HG03558 (cell line): ENCODE results near the gene NFE2L3.
"Not testable (repeated sequence)": the region's sequence is repeated elsewhere in the genome, so short reads cannot be mapped to it uniquely, and the experiment has no call there.

Experiments used
- ATAC-seq: cut with Tn5 transposase; IDR thresholded peaks from one replicate; pipeline ENCODE4 v1.9.1; 2021; ENCODE audit warnings: moderate number of reproducible peaks; ENCODE audit not compliant: unreplicated experiment; ENCODE audit errors: extremely low read depth

Gene NFE2L3, protein sequence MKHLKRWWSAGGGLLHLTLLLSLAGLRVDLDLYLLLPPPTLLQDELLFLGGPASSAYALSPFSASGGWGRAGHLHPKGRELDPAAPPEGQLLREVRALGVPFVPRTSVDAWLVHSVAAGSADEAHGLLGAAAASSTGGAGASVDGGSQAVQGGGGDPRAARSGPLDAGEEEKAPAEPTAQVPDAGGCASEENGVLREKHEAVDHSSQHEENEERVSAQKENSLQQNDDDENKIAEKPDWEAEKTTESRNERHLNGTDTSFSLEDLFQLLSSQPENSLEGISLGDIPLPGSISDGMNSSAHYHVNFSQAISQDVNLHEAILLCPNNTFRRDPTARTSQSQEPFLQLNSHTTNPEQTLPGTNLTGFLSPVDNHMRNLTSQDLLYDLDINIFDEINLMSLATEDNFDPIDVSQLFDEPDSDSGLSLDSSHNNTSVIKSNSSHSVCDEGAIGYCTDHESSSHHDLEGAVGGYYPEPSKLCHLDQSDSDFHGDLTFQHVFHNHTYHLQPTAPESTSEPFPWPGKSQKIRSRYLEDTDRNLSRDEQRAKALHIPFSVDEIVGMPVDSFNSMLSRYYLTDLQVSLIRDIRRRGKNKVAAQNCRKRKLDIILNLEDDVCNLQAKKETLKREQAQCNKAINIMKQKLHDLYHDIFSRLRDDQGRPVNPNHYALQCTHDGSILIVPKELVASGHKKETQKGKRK

DNA sequence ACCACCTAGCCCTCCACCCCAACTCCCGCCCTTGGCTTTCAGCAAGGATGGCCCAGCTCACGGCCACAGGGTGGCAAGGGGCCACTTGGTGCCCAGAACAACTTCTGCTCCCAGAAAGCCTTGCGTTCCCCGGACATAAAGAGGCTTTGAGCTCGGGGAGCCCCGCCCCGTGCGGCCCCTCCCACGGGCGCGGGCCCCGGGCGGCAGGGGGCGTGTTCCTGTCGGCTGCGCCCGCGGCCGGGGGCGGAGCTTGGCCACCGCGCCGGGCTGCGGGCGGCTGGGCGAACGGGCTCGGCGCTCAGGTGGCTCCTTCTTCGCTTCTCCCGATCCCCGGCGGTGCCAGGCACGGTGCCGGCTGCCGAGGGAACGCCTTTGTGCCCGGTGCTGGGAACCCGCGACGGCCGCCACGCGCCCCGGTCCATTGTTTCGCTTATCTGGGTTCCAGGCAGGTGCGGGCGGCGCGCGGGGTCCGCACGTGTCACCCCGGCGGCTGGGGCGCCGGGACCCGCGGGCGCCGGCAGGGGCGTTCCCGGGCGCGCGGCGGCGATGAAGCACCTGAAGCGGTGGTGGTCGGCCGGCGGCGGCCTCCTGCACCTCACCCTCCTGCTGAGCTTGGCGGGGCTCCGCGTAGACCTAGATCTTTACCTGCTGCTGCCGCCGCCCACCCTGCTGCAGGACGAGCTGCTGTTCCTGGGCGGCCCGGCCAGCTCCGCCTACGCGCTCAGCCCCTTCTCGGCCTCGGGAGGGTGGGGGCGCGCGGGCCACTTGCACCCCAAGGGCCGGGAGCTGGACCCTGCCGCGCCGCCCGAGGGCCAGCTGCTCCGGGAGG, at the start of gene NFE2L3:
Gene NFE2L3, plus strand, starts transcription at position 246 of the 829 bp plus-strand sequence. Its CDS starts 301 bp downstream, at position 547.
- ATAC-seq, result peak; percentile 42

DNA sequence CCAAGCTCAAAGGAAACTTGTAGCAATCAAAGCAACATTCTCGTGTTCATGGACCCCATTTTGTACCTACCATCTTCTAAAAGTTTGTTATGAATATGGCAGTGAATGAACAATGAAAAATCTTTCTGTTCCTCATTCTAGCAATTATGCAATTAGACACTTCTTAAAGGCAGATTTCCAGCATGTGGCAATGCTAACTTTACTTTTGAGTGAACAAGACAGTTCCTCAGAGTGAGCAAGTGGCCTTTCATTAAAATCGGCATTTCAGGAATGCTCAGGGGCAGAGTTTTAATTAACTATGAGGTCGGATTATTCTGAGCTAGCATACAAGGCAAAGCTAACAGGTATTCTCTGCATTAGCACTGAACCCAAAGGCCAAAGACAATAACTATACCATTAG, 48.4 kb upstream of the NFE2L3 start:
- ATAC-seq, result no peak

DNA sequence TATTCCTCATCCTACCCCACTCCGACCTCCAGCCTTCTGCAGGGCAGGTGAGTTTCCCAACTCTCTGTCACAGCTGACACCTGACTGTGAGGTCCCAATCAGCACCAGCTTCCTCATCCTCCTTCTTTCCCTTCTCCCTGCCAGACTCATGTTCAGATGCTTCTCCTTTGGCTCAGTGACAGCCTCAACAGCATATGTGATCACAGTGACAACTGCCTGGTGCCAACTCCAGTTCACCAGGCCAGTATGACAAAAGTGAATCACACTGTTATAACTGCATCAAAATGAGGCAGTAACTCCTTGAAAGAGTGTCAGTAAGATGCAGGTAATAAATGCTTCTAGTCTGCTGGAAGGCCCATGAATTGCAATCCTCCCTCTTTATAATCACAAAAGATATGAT, 46.8 kb upstream of the NFE2L3 start:
- ATAC-seq, result no peak

DNA sequence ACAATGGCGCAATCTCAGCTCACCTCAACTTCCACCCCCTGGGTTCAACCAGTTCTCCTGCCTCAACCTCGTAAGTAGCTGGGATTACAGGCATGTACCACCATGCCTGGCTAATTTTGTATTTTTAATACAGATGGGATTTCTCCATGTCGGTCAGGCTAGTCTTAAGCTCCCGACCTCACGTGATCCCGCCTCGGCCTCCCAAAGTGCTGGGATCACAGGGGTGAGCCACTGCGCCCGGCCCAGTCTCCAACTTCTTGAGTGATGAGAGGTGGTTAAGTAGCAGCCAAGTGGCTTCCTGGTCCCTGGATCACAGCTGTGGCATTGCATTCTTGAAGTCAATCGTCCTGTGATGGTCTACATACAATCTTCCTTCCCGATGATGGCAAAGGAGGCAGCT, 46.1 kb upstream of the NFE2L3 start:
- no peak for ATAC-seq

DNA sequence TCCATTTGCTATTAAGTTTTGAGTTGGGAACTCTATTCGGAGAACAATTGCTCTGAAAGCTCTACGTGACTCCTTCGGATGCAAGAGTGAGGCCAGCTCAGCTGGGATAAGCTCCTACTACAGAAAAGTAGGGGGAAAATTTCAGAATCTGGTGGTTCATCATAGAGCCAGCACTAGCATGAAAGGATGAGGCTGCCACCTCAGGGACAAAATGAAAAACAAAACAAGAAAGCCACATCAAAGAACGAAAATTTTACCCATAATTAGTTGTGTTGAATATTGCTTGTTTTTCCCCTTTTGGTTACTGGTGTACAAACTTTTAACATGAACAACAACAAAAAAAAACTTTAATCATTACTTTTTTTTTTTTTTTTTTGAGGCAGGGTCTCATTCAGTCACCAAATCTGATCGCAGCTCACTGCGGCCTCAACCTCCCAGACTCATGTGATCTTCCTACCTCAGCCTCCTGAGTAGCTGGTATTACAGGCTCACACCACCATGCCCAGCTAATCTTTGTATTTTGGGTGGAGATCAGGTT, 39.7 kb upstream of the NFE2L3 start:
- ATAC-seq, result no peak

DNA sequence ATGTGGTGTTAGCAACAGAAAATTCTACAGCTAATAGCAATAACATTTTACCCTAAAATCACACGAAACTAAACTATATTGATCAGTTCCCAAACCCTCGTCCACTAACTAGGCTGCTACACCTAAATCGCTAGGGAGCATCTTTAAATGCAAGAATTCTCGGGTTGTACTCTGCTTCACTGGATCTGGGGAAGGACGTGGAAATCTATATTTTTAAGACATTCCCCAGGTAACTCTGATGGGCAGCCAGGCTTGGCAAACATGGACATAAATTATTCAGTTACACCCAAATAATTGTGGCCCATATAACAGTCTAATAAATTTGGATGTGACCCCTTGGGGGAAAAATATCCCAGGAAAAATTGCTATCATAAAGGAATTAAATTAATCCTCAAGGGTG, 36.3 kb upstream of the NFE2L3 start:
- ATAC-seq, result no peak

DNA sequence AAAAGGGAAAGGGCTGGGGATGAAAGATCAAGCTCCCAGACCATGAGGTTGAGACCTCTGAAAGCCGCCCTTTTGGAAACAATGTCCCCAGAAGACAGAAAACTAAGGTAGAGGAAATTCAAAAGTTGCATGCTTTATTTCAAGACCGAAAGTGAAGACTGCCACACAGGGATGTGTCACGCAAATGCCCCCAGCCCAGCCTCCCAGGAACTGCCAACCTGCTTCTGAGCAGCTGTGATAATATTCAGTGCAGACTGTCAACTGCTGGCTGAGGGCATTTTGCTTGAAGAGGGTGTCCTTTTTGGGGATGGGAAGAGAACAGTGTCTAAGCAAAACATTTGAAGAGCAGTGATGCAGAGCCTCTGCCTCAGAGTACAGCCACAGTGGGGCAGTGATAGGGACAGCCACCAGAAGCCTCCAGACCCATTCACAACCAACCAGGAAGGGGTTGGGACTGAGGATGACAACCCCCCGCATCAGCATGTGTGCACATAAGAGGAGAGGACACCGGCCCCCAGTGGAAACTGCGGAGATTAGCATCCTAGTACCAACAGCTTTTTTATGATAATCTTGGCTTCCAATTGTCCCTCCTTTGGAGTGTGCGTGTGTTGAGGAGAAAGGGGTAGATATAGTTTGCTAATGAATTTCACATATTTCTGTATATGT, 34.7 kb upstream of the NFE2L3 start:
- ATAC-seq, result no peak

DNA sequence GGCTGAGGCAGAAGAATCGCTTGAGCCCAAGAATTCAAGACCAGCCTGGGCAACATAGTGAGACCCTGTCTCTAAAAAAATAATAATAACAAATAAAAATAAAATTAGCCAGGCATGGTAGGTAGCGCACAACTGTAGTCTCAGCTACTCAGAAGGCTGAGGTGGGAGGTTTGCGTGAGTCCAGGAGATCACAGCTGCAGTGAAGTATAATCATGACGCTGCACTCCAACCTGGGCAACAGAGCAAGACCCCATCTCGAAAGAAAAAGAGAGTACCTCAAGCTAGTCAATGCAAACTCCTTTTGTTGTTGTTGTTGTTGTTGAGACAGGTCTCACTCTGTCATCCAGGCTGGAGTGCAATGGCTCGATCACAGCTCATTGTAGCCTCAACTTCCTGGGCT, 34.0 kb upstream of the NFE2L3 start:
- ATAC-seq, result no peak

DNA sequence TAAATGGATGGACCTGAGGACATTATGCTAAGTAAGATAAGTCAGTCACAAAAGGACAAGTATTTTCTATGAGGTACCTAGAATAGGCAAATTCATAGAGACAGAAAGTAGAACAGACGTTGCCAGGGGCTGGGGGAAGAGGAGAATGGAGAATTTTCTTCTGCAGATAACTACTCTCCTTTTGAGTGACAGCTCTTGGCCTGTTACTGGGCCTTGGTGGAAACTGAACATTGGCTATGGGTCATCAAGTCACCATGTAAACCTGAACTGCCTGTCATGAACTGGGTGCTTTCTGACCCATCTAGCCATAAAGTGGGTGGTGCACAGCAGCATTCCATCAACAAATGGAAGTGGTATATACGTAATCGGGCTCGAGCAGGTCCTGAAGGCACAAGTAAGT, 29.3 kb upstream of the NFE2L3 start:
- ATAC-seq, result no peak

DNA sequence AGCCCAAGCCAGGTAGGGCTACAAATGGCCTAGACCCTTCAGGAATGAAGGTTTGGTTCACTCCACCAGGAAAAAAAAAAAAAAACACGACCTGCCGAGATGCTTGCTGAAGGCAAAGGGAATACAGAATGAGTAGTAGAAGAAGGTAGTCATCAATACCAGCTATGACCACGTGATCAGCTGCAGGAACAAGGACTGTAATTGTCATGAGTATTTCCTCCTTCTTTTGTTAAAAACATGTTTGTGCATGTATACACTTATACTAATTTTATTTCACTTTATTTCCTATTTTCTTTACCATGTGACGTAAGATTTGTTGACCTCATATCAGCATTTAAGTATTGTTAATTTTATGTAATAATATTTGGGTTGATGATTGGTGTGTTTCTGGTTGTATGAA, 27.2 kb upstream of the NFE2L3 start:
- not testable (repeated sequence) for ATAC-seq

DNA sequence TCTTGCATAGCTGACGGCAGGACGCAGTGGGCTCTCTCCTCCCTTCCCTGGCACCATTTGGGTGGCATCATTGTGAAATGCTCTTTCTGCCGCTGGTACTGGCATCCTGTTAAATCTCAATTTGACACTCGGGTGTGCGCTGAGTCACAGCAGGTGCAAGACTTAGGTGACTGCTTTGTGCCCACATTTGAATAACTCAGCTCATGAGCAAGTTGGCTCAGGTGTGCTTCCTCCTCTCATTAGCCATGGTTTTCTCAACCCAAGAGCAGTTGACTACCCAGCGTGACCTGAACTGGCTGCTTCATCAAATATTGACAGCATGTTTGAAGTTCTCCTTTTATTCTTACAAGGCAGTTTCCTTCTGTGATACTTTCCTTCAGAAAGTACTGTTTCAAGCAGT, 24.6 kb upstream of the NFE2L3 start:
- no peak for ATAC-seq

DNA sequence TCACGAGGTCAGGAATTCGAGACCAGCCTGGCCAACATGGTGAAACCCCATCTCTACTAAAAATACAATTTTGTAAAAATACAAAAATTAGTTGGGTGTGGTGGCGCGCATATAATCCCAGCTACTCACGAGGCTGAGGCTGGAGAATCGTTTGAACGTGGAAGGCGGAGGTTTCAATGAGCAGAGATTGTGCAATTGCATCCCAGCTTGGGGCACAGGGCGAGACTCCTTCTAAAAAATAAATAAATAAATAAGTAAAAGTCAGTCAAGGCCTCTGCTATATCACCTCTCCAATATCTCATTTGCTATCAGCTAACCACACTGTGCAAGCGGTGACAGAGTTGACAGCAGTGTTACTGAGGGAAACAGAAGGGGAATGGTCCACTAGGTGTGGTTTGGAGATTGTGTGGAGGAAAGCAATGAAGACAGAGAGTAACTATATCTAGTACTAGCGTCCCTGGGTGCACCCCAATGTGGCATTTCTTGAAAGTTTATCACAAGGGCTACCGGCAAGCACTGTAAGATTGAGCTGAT, 20.9 kb upstream of the NFE2L3 start:
- no peak for ATAC-seq

DNA sequence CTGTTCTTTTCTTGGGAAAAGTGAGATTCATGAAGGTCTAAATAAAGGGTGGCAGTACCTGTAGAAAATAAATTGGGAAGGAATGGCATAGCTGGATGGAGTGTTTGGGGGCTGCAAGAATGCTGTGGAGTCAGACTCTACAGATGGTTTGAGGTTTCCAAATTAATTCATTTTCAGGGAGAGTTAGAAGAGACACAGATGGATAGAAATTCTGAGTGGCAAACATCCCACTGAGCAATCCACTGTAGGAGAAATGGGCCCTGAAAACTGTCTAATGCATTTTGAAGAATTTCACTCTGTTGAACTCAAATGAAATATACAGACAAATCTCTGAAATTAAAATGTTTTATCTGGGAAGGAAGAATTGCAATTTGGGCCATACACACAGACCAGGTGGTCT, 16.9 kb upstream of the NFE2L3 start:
- ATAC-seq, result no peak

DNA sequence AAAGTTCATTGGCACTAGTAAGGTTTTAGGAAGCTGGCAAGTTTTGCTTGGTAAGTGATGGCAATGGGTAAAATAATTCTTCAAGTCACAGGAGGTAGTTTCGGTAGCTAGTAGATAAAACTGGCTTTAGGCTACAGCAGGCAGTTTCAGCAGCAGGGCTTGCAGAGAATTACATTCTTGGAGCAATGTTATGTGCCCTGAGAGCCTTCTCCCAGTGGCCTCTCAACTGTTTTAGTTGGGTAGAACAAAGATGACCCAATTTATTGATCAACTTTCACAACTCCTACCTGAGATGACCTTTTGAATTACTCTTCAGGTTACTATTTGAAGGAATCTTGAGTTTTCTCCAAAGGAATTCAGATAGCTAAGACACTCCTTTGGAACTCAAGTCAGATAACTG, 16.4 kb upstream of the NFE2L3 start:
- no peak for ATAC-seq

DNA sequence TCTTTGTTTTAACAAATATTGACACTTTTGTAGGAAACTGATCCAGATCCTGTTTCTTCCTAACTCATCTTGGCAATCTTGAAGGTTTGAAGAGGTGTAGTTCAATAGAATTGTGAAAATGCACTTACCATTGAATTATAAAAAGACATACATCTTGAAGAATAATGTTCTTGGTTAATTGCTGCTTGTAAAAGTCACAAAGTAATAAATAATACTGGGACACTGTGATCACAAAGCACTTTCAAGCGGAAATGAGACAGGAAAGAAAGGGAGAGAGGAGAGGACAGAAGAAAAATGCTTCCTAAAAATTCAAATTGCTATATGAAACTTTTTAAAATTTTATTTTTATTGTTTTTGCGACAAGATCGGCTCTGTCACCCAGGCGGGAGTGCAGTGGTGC, 15.2 kb upstream of the NFE2L3 start:
- no peak for ATAC-seq

DNA sequence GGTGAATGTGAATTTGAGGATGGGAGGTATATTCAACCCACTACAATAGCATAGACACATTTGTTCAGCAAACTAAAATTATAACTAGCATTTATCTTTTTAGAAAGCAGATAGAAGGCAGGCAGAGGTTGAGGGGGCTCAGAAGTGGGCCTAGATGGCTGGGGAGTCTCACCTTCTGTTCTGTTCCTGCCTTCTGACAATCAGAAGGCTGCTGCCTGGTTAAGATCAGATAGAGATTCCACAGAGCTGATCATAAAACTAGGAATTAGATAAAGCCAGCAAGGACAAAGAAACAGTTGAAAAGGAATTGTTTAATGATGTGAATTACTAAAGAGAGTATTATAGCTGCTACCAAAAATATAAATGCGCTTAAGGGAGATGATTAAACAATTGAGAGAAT, 11.6 kb upstream of the NFE2L3 start:
- ATAC-seq, result no peak

DNA sequence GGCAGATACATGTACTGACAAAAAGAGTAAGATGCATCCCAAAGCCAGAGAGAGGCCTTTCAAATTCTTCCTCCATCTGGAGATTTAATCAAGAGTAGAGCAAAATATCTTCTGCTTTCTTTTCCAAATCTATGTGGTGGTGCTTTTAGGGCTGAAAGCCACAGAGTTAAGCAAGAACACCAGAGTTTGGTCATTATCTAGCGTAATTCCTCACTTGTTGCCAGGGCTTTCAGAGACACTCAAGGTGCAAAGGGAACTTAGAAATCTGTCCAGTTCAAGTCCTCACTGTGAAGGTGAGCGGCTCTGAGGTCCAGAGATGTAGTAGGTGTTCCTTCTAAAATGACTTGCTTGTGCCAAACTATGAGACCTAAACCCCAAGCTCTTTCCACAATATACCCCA, 10.9 kb upstream of the NFE2L3 start:
- ATAC-seq, result no peak

DNA sequence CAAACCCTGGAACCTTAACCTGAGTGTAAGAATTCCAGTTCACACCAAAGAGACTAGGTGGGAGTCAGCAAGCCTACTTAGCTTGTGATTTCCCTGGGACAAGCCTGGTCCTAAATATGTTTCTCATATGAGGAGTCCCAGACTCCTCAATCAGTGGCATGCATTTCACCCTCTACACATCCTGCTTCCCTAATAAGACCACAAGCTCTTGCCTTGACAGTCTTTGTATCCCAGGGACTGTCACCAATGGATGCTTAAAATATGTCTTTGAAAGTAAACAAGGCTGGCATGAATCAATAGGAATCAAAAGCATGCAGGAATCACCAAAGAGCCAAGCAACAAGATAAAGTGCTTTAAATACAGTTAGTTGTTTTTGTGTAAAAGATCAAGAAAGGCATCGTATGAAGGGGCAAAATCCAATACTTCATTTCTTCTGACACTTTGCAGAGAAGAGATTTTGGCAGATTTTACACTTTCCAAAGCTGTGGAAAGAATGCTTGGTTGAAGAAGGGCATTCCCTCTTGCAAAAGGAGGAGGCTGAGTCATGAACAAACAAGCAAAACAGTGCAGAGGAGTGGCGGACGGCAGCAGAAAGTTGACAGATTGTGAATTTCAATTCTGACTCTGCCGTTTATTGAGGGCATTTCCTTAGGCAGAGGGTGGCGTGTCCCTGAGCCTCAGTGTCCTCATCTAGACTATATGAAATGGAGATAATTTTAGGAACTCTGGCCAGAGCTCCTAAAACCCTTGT, 8.5 kb upstream of the NFE2L3 start:
- no peak for ATAC-seq
